GM18498 (cell line): ENCODE results near the gene ART1.
A peak's percentile ranks its signal among the peaks of the same experiment; 100 is the strongest.
"Not testable (repeated sequence)": the region's sequence is repeated elsewhere in the genome, so short reads cannot be mapped to it uniquely, and the experiment has no call there.

Source experiments
- ATAC-seq: cut with Tn5 transposase; IDR thresholded peaks from one replicate; pipeline ENCODE4 v1.9.1; 2021; ENCODE audit warnings: mild to moderate bottlenecking, moderate library complexity; ENCODE audit not compliant: unreplicated experiment

Gene ART1, protein sequence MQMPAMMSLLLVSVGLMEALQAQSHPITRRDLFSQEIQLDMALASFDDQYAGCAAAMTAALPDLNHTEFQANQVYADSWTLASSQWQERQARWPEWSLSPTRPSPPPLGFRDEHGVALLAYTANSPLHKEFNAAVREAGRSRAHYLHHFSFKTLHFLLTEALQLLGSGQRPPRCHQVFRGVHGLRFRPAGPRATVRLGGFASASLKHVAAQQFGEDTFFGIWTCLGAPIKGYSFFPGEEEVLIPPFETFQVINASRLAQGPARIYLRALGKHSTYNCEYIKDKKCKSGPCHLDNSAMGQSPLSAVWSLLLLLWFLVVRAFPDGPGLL

DNA sequence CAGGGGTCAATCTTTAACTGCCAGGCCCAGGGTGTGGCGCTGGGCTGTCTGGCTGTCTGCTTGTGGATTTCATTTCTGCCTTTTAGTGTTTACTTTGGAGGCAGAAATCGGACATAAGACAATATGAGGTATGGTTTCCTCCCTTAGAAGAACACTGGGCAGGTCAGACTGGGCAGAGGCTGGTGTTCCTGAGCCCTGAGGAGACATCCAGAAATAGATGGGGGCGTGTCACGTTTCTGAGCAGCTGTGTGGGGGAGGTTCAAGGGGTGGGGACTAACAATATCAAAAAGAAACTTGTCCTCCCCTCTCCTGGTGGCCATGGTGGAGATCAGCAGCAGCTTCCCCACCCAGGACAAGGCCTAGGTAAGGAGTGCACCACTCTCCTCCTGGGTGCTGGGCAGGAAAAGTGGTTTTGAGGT, at the start of gene ART1:
Gene ART1 (plus strand): TSS at position 312 of the 419 bp plus-strand sequence. CDS start 14,086 bp downstream, outside the sequence.
- no peak for ATAC-seq

DNA sequence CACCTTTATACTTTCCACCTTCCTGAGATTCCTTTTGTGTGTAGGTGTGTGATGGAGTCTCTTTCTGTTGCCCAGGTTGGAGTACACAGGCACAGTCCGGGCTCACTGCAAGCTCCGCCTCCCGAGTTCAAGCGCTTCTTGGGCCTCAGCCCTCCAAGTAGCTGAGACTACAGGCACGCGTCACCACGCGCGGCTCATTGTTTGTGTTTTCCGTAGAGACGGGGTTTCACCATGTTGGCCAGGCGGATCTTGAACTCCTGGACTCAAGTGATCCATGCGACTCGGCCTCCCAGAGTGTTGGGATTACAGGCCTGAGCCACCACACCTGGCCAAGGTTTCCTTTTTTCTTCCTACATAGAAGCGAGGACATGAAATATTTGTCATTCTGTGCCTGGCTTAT, 47.2 kb upstream of the ART1 start:
- not testable (repeated sequence) for ATAC-seq

DNA sequence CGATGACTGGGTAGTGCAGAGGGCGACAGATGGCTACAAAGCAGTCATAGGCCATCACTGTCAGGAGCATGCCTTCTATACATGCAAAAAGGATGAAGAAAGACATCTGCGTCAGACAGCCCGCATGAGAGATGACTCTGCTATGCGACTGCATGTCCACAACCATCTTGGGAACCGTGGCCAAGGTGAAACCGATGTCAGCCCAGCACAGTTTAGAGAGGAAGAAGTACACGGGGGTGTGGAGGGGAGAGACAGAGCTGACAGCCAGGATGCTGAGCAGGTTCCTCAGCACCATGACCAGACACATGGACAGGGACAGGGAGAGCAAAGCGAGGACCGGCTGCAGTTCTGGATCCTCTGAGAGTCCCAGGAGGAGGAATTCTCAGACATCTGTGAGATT, 44.7 kb upstream of the ART1 start:
- not testable (repeated sequence) for ATAC-seq

DNA sequence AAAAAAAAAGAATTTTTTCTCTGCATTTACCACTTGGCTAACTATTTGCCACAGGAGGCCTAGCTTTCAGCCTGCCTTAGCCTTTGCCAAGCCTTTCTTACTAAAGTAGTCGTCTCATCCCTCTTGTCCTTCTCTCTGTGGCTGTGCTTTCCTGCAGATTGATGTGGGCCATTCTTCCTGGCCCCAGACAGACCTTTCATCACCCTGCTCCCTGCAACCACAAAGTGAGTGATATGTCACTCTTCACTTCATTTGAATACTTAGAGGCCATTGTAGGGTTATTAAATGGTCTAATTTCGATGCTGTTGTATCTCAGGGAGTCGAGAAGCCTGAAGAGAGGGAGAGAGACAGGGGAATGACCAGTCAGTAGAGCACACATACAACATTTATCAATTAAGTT, 40.8 kb upstream of the ART1 start:
- no peak for ATAC-seq

DNA sequence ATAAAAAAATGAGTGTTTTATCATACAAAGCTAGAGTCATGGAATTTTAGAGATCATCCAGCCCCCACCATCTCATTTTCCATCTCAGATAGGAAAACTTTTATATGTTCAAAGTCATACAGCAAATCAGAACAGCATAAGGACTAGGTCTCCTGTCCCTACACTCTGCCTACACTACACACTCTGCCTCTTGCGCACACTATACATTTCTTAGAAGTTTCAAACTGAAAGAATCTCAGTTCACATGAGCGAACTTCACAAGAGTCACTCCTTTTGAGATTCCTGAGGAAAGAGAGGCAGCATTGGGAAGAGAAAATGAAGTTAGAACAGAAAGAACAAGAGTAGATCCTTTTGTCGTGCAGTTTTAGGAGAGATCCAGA, 39.7 kb upstream of the ART1 start:
- ATAC-seq, result no peak

DNA sequence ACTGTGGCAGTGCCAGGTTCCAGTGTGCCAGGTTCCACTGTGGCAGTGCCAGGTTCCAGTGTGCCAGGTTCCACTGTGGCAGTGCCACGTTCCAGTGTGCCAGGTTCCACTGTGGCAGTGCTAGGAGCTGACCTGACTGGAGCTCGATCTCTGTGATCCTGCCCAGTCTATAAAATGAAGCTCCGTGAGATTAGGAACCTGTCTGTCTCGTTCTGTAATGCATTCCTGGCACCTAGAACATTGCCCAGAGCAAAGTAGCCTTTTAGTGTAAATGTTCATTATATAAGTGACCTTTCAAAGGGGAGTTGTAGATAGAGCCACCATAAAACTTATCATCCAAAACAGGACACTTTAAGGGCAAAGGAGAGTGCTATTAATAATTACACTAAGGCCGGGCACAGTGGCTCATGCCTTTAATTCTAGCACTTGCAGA, 39.1 kb upstream of the ART1 start:
- no peak for ATAC-seq

DNA sequence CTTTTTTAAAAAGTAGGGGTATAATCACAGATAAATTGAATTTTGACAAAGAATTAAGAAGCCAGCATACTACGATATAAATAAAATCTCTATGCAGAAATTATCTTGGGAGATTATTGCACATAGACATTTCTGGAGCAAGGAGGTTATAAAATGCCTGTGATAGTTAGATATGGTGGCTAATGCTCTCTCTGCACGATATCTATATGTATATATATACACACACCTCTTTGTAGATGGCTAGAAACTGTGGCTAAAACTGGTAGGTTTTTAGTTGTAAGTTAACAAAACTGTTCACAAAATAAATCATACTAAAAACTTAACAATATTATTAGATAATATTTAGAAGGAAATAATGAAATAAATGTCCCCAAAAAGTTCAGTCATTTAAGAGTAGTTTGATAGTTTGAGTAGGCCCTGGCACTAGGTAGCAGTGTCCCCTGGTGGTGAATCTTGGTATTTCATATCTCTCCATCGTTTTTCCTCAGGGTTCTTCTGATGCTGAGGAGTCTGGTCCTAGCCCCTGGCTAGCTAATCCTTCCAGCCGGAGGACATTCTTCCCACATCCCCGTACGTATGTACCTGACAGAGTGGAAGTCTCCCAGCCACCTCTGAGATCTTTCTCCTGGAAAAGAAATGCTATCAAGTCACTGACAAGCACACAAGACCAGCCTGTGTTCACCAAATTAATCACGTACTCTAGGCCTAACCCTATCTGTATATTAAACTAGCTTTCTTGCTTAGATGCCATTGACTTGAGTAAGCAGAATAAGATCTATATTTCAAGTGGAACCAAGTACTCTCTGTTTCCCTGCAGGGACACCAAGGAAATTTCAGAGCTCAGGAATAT, 35.3 kb upstream of the ART1 start:
- ATAC-seq, result peak; percentile 64

DNA sequence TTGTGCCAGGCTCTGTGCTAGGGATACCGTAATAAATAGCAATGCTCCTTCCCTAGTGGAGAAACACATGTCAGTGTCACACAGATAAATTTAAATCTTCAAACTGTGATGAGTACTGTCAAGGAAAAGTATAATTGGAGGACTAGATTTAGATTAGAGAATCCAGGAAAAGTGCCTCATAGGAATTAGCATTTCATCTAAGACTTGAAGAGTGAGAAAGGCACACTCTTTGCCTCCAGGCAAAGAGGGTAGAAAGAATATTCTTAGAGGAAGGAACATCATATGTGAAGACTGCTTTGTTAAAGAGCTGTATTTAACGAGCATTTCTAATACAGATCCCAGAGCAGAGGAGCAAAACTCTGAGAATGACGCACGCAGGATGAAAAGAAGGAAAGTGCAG, 34.1 kb upstream of the ART1 start:
- ATAC-seq, result no peak

DNA sequence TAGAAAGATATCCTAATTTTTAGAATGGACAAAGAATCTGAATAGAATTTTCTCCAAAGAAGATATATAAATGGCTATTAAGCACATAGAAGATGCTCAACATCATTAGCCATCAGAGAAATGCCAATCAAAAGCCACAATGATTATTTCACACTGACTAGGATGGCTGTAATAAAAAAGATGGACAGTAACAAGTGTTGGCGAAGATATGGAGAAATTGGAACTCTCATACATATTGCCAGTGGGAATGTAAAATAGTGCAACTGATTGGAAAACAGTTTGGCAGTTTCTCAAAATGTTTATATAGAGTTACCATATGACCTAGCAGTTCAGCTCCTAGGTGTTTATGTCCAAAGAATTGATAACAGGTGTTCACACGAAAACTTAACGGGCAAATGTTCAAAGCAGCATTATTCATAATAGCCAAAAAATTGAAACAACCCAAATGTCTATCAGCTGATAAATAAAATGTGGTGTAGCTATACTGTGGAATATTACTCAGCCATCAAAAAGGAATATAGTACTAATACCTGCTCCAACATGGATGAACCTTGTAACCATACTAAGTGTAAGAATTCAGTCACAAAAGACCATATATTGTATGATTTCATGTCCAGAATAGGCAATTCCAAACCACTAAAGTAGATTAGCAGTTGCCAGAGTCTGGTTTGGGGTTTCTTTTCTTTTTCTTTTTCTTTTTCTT, 32.8 kb upstream of the ART1 start:
- no peak for ATAC-seq

DNA sequence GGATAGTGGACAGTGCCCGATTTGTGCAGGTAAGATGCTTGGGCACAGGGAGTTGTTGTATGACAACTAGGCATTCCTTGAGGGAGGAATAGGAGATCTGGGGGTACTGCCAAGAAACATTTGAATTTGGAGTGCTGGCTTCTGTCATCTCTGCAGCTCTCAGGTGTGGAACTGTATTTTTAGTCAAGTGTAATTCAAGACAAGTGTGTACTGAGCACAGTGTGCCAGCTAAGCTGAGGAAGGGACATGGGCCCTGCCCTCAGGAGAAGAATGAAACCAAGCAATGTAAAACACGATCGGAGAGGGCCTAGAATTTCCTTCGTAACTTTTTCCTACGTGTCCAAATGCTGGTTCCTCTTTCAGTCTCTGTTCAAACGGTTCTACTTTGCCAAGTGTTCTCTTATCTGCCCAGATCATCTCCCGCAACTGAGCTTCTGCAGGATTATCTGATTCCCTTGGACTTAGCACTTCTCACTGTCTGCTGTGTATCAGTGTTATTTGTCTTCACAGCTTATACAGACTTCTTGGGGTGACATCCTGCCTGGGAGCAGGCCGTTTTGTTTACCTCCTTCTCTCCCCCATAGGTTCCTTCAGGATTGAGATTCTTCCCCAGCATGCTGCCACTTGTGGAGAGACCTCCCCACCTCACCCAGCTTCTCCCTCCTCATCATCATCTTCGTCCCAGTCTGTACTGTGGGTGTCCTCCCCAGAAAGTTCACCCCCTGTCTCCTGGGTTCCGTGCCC, 30.8 kb upstream of the ART1 start:
- ATAC-seq, result no peak

DNA sequence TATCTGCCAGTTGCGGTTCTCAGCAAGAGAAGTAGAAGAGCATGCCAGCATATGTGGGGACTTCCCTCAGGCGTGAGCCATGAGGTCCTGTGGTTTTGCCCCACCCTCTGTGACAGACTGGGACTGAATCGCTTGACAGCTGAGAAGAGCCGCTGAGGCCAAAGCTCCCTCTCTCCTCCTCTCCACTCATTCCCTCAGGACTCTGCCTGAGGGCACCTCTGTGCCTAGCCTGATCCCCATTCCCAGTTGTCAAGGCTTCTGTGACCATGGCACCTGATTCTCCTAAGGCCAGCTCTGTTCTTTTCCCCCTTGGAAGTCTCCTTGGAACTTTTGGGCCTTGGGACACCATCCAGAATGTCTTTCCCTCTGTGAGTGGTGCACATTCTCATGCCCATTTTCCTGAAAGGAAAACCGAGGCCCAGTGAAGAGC, 30.2 kb upstream of the ART1 start:
- peak; percentile 78 for ATAC-seq

DNA sequence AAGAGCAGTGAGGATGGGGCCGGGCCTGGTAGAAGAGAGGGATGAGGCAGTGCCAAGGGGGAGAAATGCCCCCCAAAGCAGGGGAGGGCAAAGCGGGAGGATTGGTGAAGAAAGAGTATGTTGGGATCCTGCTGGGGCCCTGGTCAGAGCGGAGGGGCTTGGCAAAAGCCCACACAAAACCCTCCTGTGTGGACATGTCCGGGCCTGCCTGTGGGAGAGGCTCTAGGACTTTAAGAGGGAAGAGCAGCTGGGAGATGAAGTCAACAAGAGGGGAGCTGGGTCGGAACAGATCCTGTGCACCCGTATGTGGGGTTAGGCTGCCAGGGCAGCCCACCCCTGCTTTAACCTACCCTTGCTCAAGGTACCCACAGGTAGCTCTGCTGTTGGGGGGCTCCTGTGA, 28.9 kb upstream of the ART1 start:
- no peak for ATAC-seq

DNA sequence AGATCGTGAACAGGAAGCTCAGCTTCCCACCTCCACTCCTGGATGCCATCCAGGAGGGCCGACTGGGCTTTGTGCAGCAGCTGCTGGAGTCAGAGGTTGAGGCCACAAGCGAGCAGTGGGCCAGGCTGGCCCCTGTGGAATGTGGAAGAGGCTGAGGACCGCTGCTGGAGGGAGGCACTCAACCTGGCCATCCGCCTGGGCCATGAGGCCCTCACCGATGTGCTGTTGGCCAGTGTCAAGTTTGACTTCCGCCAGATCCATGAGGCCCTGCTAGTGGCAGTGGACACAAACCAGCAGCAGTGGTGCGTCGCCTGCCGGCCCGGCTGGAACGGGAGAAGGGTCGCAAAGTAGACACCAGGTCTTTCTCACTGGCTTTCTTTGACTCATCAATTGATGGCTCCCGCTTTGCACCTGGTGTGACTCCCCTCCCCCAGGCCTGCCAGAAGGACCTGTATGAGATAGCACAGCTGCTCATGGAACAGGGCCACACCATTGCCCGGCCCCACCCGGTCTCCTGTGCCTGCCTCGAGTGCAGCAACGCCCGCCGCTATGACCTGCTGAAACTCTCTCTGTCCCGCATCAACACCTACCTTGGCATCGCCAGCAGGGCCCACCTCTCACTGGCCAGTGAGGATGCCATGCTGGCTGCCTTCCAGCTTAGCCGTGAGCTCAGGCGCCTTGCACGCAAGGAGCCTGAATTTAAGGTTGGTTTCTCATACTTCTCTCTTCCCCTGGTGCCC, 28.0 kb upstream of the ART1 start:
- no peak for ATAC-seq

DNA sequence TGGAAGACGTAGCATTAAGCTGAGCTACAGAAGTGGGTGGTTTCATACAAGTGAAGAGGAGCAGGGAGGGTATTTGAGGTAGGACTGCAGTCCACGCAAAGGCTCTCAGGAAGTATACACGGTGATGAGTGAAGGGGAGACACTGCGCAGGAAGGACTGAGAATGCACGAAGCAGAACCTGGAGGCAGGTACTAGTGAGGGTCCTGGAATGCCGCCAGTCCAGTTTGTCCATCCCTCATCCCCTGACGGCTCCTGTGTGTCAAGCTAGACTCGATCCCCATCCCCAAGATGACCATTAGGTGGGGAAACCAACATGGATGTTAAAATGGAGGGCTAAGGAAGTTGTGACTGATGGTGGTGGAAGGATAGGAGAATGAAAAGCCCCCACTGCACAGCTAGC, 26.9 kb upstream of the ART1 start:
- ATAC-seq, result no peak

DNA sequence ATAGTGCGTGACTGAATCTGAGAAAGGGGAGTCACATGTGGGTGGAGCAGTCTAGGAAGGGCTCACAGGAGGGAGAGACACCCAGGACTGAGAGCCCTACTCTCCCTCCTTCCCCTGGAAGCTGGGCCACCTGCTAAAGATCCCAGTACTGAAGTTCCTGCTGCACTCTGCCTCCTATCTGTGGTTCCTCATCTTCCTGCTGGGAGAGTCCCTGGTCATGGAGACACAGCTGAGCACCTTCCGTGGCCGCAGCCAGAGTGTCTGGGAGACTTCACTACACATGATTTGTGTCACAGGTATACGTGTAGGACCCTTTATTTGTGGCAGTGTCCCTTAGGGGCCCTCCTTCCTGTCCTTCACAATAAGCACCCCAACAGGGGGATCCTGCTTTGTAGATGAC, 22.4 kb upstream of the ART1 start:
- no peak for ATAC-seq

DNA sequence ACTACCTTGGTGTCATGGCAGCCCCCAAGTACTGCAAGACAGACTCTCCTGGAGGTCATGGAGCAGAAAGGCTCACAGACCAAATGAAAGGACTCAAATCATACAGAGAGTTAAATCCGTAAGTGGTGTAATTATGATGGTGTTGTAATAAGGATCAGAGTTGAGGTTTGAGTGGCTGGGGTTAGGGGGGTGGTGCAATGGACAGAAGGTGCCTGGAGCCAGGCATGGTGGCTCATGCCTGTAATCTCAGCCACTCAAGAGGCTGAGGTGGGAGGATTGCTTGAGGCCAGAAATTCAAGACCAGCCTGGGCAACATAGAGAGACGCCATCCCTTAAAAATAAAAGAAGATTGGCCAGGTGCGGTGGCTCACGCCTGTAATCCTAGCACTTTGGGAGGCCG, 21.8 kb upstream of the ART1 start:
- no peak for ATAC-seq

DNA sequence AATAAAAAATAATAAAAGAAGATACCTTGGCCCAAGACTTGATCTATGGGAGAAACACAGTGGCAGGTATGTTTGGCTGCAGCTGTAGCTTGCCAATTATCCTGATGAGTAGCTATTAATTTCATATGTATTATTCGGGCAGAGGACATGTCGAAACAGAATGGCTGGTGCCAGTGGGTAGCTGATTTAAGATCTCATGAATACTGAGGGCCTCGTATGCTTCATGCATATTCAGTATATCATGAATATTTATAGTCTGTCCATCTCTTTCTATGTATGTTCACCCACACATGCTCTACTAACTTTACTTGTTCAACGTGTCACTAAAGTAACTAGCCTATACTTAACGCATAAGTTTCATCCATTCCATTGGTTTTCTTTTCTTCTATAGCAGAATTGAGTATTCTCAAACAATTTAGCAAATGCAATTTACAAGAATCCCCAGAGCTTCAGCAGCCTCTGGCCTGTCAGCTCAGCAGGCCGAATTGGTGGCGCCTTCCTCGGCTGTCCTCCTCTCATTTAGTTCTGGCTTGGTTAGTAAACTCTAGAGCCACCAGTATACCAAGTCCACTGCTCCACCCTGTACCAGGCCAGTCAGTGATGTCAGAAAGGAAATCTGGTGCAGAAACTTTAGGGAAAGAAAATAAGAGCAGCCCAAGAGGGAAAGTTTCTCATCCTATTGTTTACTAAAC, 21.0 kb upstream of the ART1 start:
- ATAC-seq, result no peak

DNA sequence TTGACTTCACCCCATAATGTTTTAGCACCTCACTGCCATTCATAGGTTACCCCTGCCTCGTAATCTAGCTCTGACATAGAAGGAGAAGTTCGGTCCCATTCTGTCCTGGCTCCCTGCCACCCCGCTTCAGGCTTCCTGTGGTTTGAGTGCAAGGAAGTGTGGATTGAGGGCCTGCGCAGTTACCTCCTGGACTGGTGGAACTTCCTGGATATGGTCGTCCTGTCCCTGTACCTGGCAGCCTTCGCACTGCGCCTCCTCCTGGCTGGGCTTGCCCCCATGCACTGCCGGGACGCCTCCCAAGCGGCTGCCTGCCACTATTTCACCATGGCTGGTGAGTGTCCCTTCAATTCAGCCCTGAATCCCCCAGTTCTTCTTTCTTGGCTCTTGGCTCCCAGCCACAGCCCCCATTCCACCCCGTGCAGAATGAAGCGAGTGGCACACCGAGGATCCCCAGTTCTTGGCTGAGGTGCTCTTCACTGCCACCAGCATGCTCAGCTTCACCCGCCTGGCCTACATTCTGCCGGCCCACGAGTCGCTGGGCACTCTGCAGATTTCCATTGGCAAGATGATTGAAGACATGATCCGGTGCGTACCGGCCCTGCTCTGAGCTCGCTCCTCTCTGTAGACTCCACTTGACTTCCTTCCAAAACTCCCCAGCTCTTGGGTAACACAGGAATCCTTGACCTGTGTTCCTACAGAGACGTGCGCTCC, 18.5 kb upstream of the ART1 start:
- ATAC-seq, result no peak

DNA sequence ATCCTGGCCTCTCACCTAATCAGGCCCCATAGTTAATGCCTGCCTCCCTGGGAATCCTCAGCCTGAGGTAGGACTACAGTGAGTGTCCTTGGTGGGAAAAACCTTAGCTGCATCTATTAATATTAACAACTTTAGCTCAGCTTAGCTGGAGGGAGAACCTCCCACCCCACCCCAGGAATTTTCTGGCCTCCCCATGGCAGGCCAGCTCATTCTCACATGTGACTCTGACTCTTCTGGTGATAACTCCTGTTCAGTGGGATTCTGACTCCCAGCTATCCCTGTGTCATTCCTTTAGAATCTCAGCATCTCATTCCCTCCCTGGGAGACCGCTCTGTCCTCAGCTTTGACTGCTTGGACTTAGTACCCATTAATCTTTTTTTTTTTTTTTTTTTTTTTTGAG, 17.6 kb upstream of the ART1 start:
- ATAC-seq, result no peak
